Melanocyte of skin (primary cell): ENCODE results near the gene PRDX3. TPM values are rescaled to one million over a fixed set of nuclear protein-coding genes. Genes with fewer than 3 reads are reported as not detected.

Experiments
- small RNA-seq, 2 donors: library from RNA; depleted of rRNA; stranded (forward); fragments of <200 nt; gene quantifications; one replicate each; pipeline ENCODE3, GENCODE V24; 2012
- total RNA-seq, 2 donors: library from RNA; depleted of rRNA; stranded (reverse); fragments of >200 nt; gene quantifications; 2 replicates each; pipeline ENCODE4 v1.2.3, GENCODE V29; 2012

PRDX3 gene
- total RNA-seq: 100 to 1,000 TPM; 183 to 233 TPM

GRCh38 chr10:119178372-119179119 lies at the start of gene PRDX3:
Gene PRDX3 (minus strand): TSS chr10:119178812. CDS start chr10:119178790, 22 bp downstream.

DNA sequence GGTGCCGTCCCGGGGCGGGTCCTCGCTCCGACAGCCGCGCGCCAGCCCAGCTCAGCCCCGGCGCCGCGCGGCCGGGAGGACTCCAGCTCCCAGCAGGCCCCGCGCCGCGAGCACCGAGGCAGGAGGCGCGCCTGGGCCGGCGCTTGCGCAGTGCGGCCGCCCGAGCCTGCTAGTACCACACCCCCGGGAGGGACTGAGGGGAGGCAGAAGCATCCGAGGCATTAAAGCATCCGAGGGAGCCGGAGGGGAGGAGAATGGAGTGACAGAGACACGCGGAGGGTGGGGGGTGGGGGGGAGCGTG lies 28.7 kb upstream of the PRDX3 start, which contains the start of gene GRK5:
GRK5 (plus strand) TSS at position 206 of the 301 bp plus-strand sequence. CDS start 347 bp downstream, outside the sequence.

DNA sequence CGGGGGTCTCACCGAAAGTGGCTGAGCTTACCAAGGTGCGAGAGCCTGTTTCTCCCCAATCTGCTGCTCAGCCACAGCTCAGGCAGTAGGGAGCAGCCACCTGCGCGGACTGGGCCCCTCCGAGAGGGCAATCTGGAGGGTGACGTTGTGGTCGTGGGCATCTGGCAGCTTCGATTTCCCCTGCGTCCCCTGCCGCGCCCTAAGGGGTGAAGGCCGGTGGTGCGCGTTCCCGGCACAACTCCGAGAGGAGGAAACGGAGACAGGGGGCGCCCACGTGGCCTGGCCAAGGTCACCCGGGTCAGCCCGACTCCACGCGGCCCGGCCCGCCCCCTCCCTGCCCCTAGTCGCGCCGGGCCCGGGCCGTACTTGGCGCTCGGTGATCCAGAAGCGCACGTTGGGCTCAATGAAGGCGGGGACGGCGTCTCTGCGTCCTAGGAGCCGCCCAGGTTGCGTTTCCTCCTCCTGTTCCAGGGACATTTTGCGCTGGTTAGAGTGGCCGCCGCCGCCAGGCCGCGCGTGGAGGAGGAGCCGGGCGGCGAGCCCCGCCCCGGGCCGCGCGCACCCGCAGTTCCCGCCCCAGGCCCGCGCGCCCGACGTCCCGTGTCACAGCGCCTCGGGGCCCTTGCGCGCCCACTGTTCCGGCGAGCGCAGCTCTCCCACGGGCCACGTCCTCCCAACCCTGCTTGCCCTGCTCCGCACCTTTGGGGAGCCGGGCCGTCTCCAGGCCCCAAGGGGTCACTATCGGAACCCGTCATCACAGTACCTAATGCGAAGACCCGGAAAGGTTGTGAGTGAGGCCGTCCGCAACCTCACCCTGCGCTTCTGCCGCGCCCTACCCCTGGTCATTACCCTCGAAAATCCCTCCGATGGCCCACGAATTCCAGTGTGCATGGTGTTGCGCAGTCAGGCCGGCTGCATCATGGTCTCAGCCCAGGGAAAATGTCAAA lies 13.2 kb downstream of the PRDX3 start, which contains the start of gene SFXN4:
SFXN4 (minus strand) TSS at position 544 of the 947 bp plus-strand sequence; CDS start at position 477, 67 bp downstream.

Small RNA genes lying within 50 kb of the gene (small RNA-seq; reads per million reads assigned to genes)
- 0 reads per million in 2 donors for gene RN7SL749P

Other genes starting within 250 kb of the PRDX3 start
- under 1 TPM; 0.67 to 0.69 TPM for gene NANOS1, start 149.1 kb downstream of the PRDX3 start, total RNA-seq
- 100 to 1,000 TPM in 1 of 2 donors, 10 to 100 TPM in 1; 87.1 to 108 TPM for gene EIF3A, start 98.0 kb downstream of the PRDX3 start, total RNA-seq
- gene DENND10, start 74.7 kb downstream of the PRDX3 start, total RNA-seq: 10 to 100 TPM; 57.6 to 69.5 TPM
- gene SFXN4, start 13.1 kb downstream of the PRDX3 start, total RNA-seq: 10 to 100 TPM; 24.3 to 37.2 TPM
- gene GRK5, start 28.8 kb upstream of the PRDX3 start, total RNA-seq: 1 to 10 TPM; 4.1 to 5.3 TPM